ENCODE measurements around the gene C16orf86. TPM values are rescaled to one million over a fixed set of nuclear protein-coding genes. Genes with fewer than 3 reads are reported as not detected.
A peak's percentile ranks its signal among the peaks of the same experiment; 100 is the strongest.

The C16orf86 gene
- total RNA-seq, 2 experiments from 2014 or later = 2.9 to 4.3 TPM

DNA sequence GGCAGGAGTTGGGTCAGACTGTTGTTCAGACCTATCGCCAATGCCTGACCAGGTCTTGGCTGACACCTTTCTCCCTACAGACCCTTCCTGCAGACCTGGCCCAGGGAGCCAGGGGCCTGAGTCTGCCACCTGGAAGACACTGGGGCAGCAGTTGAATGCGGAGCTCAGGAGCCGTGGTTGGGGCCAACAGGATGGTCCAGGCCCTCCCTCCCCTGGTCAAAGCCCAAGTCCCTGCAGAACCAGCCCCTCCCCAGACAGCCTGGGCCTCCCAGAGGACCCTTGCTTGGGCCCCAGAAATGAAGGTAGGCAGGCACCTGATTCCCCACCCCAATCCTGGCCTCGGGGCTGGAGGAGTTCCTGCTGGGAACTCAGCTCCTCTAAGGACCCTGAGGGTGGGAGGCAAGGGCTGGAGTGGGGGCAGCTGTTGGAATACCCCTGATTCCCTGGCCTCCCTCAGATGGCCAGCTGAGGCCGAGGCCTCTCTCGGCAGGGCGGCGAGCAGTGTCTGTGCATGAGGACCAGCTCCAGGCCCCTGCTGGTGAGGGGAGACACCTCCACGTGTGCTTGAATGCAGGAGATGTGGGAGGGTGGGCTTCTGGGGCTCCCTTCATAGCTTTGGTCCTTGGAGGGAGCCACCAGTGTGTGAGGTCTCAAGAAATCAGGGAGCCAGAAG, 10.1 kb upstream of the C16orf86 start:
- no peak overlapping the region for H3K4me3 Mint-ChIP-seq
- H3K9me3 Mint-ChIP-seq = no peaks in the 10 kb centered on the region
- POLR2A ChIA-PET = interaction anchor here (1.5 to 6.6 kb wide), 3 partner anchors 10 to 175 kb away, joined by 3 to 109 read pairs (median 71); partner anchors contain the start of genes ATP6V0D1, CARMIL2 and CTCF
- H3K36me3 Mint-ChIP-seq (ENCODE audit: low read depth) = peaks cover 46% of the 10 kb centered on the region
- DNase-seq = no peak
- peaks cover 28% of the 10 kb centered on the region for H3K4me1 Mint-ChIP-seq
- H3K27ac Mint-ChIP-seq = no peak overlapping the region
- CTCF ChIA-PET = no interaction called here
- H3K27me3 Mint-ChIP-seq = no peaks in the 10 kb centered on the region

GRCh38 chr16:67657017-67657608, 9.5 kb upstream of the C16orf86 start:
- Mint-ChIP-seq H3K4me3 (no peak overlapping the region), H3K9me3 (no peaks in the 10 kb centered on the region), H3K27me3 (no peaks in the 10 kb centered on the region), H3K36me3 (ENCODE audit: low read depth) (peaks cover 40% of the 10 kb centered on the region), H3K4me1 (peaks cover 31% of the 10 kb centered on the region), H3K27ac (no peak overlapping the region)
- POLR2A ChIA-PET = interaction anchor here (1.3 to 6.6 kb wide), 5 partner anchors 10 to 176 kb away, joined by 3 to 109 read pairs (median 5); partner anchors contain the start of genes ATP6V0D1, CARMIL2 and CTCF
- no peak for DNase-seq
- CTCF ChIA-PET = interaction anchor here (1.3 to 16.7 kb wide), 4 partner anchors 13 to 176 kb away, joined by 3 to 179 read pairs (median 36); partner anchors contain the start of gene CARMIL2

- no peak for DNase-seq
- Mint-ChIP-seq H3K27ac (no peak overlapping the region), H3K9me3 (no peaks in the 10 kb centered on the region), H3K27me3 (no peaks in the 10 kb centered on the region), H3K4me1 (peaks cover 31% of the 10 kb centered on the region), H3K4me3 (peak overlapping the region; percentile 89), H3K36me3 (ENCODE audit: low read depth) (peaks cover 37% of the 10 kb centered on the region)
- POLR2A ChIA-PET = interaction anchor here (0.9 to 6.6 kb wide), 10 partner anchors 7 to 177 kb away, joined by 3 to 109 read pairs (median 4); partner anchors contain the start of genes ATP6V0D1, CARMIL2, CTCF and GFOD2
- CTCF ChIA-PET = interaction anchor here (1.2 to 16.7 kb wide), 7 partner anchors 9 to 176 kb away, joined by 3 to 179 read pairs (median 4); partner anchors contain the start of gene CARMIL2
Observed at GRCh38 chr16:67657751-67658518, 8.7 kb upstream of the C16orf86 start.

- peaks cover 32% of the 10 kb centered on the region for H3K4me1 Mint-ChIP-seq
- DNase-seq = no peak
- POLR2A ChIA-PET = interaction anchor here (0.6 to 6.6 kb wide), 14 partner anchors 8 to 234 kb away, joined by 3 to 109 read pairs (median 7); partner anchors contain the start of genes CARMIL2, CTCF, GFOD2 and PSKH1
- peaks cover 35% of the 10 kb centered on the region for H3K36me3 Mint-ChIP-seq (ENCODE audit: low read depth)
- CTCF ChIA-PET = interaction anchor here (0.5 to 16.7 kb wide), 7 partner anchors 11 to 174 kb away, joined by 3 to 179 read pairs (median 4); partner anchors contain the start of gene CARMIL2
- H3K27ac Mint-ChIP-seq = peak overlapping the region; percentile 96
- peak overlapping the region; percentile 89 for H3K4me3 Mint-ChIP-seq
- H3K27me3 Mint-ChIP-seq = no peaks in the 10 kb centered on the region
- no peaks in the 10 kb centered on the region for H3K9me3 Mint-ChIP-seq
Observed at GRCh38 chr16:67658849-67659674, 7.6 kb upstream of the C16orf86 start.

- Mint-ChIP-seq H3K27ac (peak within 1 kb of the TSS; percentile 96), H3K36me3 (ENCODE audit: low read depth) (peaks cover 28% of the 10 kb centered on the region), H3K9me3 (no peaks in the 10 kb centered on the region), H3K4me1 (peaks cover 34% of the 10 kb centered on the region), H3K27me3 (no peaks in the 10 kb centered on the region), H3K4me3 (peak within 1 kb of the TSS; percentile 89)
- CTCF ChIA-PET = interaction anchor here (0.6 to 16.7 kb wide), 13 partner anchors 9 to 181 kb away, joined by 3 to 179 read pairs (median 4); partner anchors contain the start of genes ATP6V0D1, CARMIL2, CTCF and RANBP10
- POLR2A ChIA-PET = interaction anchor here (0.6 to 6.6 kb wide), 24 partner anchors 9 to 425 kb away, joined by 3 to 109 read pairs (median 5); partner anchors contain the start of genes ATP6V0D1, CARMIL2, CTCF and GFOD2
- DNase-seq = peak; percentile 94
Observed at GRCh38 chr16:67659675-67660563, 6.7 kb upstream of the C16orf86 start, which contains the start of gene ACD. ACD (minus strand) TSS chr16:67660260; CDS start chr16:67660220, 40 bp downstream.

DNA sequence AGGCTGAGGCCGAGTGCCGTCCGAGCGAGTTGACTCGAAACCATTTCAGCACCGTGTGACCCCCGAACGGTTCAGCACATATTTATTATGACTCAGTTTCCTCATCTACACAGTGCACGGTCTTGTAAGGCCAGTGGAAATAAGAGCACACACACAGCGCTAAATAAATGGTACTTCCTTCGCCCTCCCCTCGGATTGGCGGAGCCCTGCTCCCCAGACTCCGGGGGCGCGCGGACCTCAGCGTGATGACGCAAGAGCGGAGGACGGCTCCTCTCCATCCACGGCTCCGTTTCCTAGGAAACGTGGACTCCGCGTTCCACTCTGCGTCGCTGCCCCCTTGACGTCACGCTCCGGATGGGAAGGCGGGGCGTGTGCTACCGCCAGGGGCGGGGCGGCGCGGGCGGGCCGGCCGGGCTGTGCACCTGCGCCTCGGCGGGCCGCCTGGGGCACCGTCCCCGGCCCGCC, 6.0 kb upstream of the C16orf86 start, which contains the start of gene PARD6A:
TSS of gene PARD6A (plus strand) at position 397 of the 465 bp plus-strand sequence. CDS start 79 bp downstream, outside the sequence.
- CTCF ChIA-PET = interaction anchor here (0.5 to 16.7 kb wide), 12 partner anchors 8 to 809 kb away, joined by 3 to 179 read pairs (median 4); partner anchors contain the start of genes ATP6V0D1, CARMIL2, CTCF and RANBP10
- no peaks in the 10 kb centered on the region for H3K27me3 Mint-ChIP-seq
- POLR2A ChIA-PET = interaction anchor here (0.6 to 6.6 kb wide), 23 partner anchors 9 to 425 kb away, joined by 3 to 109 read pairs (median 5); partner anchors contain the start of genes ATP6V0D1, CARMIL2, CTCF and GFOD2

DNA sequence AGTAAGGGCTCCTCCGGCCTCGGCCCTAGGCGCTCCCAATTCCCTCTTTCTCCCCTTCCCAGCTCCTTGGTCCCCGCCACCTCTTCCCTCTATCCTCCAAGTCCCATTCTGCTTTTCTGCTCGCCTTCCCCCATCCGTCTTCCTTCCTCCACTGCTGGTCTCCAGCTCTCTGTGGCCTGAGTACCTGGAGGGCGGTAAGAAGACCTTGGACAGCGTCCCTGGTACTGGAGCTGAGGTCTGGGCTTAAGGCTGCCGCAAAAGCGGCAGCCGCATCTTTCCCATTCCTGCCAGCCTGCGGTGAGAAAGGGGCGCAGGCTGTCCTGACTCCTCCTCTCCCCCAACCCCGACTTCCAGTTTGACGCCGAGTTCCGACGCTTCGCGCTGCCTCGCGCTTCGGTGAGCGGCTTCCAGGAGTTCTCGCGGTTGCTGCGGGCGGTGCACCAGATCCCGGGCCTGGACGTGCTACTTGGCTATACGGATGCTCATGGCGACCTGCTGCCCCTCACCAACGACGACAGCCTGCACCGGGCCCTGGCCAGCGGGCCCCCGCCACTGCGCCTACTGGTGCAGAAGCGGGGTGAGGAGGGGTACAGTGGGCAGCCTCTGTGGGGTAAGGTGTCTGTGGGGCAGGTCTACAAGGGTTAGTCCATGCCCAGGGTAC, 5.4 kb upstream of the C16orf86 start:
- peak; percentile 47 for DNase-seq
- POLR2A ChIA-PET = interaction anchor here (0.7 to 6.6 kb wide), 11 partner anchors 10 to 424 kb away, joined by 3 to 109 read pairs (median 7); partner anchors contain the start of genes ATP6V0D1, CARMIL2, CTCF and NFATC3
- Mint-ChIP-seq H3K4me3 (peak overlapping the region; percentile 89), H3K36me3 (ENCODE audit: low read depth) (peaks cover 19% of the 10 kb centered on the region), H3K4me1 (peaks cover 37% of the 10 kb centered on the region), H3K9me3 (no peaks in the 10 kb centered on the region), H3K27me3 (no peaks in the 10 kb centered on the region), H3K27ac (peak overlapping the region; percentile 78)
- CTCF ChIA-PET = interaction anchor here (0.5 to 16.7 kb wide), 3 partner anchors 114 to 808 kb away, joined by 4 to 179 read pairs (median 36); no protein-coding TSS in a partner anchor

More for the DNA sequence above, 6.0 kb upstream of the C16orf86 start, which contains the start of gene PARD6A:
- Mint-ChIP-seq H3K4me1 (peaks cover 35% of the 10 kb centered on the region), H3K27ac (peak within 1 kb of the TSS; percentile 96), H3K9me3 (no peaks in the 10 kb centered on the region), H3K4me3 (peak within 1 kb of the TSS; percentile 89), H3K36me3 (ENCODE audit: low read depth) (peaks cover 24% of the 10 kb centered on the region)
- DNase-seq = peak; percentile 97

GRCh38 chr16:67661886-67662652, 4.5 kb upstream of the C16orf86 start:
- H3K27me3 Mint-ChIP-seq = no peaks in the 10 kb centered on the region
- H3K36me3 Mint-ChIP-seq (ENCODE audit: low read depth) = peaks cover 16% of the 10 kb centered on the region
- H3K9me3 Mint-ChIP-seq = no peaks in the 10 kb centered on the region
- ChIA-PET CTCF (interaction anchor here (1.0 to 16.7 kb wide), 11 partner anchors 11 to 186 kb away, joined by 3 to 179 read pairs (median 6); partner anchors contain the start of genes ATP6V0D1, CARMIL2, CENPT and CTCF), POLR2A (interaction anchor here (0.9 to 6.6 kb wide), 3 partner anchors 16 to 114 kb away, joined by 3 to 109 read pairs (median 16); partner anchors contain the start of gene CARMIL2)
- peak overlapping the region; percentile 89 for H3K4me3 Mint-ChIP-seq
- no peak overlapping the region for H3K27ac Mint-ChIP-seq
- peaks cover 42% of the 10 kb centered on the region for H3K4me1 Mint-ChIP-seq
- DNase-seq = no peak

GRCh38 chr16:67662653-67663010, 4.0 kb upstream of the C16orf86 start:
- no peak for DNase-seq
- no peaks in the 10 kb centered on the region for H3K27me3 Mint-ChIP-seq
- no peak overlapping the region for H3K27ac Mint-ChIP-seq
- POLR2A ChIA-PET = interaction anchor here (0.8 to 0.9 kb wide), 2 partner anchors 28 to 109 kb away, joined by 3 read pairs; no protein-coding TSS in a partner anchor
- peaks cover 48% of the 10 kb centered on the region for H3K4me1 Mint-ChIP-seq
- no peaks in the 10 kb centered on the region for H3K9me3 Mint-ChIP-seq
- CTCF ChIA-PET = interaction anchor here (0.7 to 16.7 kb wide), 13 partner anchors 10 to 273 kb away, joined by 3 to 179 read pairs (median 5); partner anchors contain the start of genes ATP6V0D1, CARMIL2, CENPT and CTCF
- H3K4me3 Mint-ChIP-seq = no peak overlapping the region
- H3K36me3 Mint-ChIP-seq (ENCODE audit: low read depth) = peaks cover 13% of the 10 kb centered on the region

Measured in activated CD4-positive, alpha-beta memory T cell treated with anti-CD3 and anti-CD28 coated beads, Interleukin-2, amount 10 ng/mL, durations not matched to agents 7 days and 5 days (primary cell).